ENCODE results near the gene DGUOK. TPM values are rescaled to one million over a fixed set of nuclear protein-coding genes. Genes with fewer than 3 reads are reported as not detected.

DGUOK gene
- polyA plus RNA-seq, 1 donor (not counting 4 experiments of a cell fraction or from before 2014, with no cell fraction given), result 102 TPM

GRCh38 chr2:73928963-73929347, 2.3 kb downstream of the DGUOK start:
- FAIRE-seq (no peak), DNase-seq (ENCODE audit: low read depth, low spot score) (no peak)
- H3K9me1 ChIP-seq (ENCODE audit: control insufficient read depth, extremely low read depth, insufficient read depth, low read length), result peaks cover 7% of the 10 kb centered on the region
- H2AFZ ChIP-seq (ENCODE audit: control insufficient read depth, low read length), result no peak overlapping the region
- H3K27ac ChIP-seq (ENCODE audit: control insufficient read depth, insufficient read depth, low read length), result no peak overlapping the region
- H3K9ac ChIP-seq (ENCODE audit: control insufficient read depth, extremely low read depth, insufficient read depth, low read length), result no peak overlapping the region
- peaks cover 63% of the 10 kb centered on the region for H3K4me1 ChIP-seq (ENCODE audit: control insufficient read depth, extremely low read depth, insufficient read depth, low read length)
- H3K4me2 ChIP-seq (ENCODE audit: control insufficient read depth, extremely low read depth, insufficient read depth, low read depth, low read length), result peak overlapping the region; percentile 87
- H3K79me2 ChIP-seq (ENCODE audit: control insufficient read depth, insufficient read depth, low read length), result peaks cover 65% of the 10 kb centered on the region
- TF ChIP-seq CTCF (optimal IDR thresholded peaks at IDR 0.05 in 1 of 3, IDR thresholded peaks at IDR 0.05 in 1 of 3, conservative IDR thresholded peaks at IDR 0.05 in 1 of 3; ENCODE audit: extremely low read depth in 1 of 3, insufficient read depth in 2 of 3, low read length in 3 of 3), result no peak
- no peak for TF ChIP-seq EZH2 (IDR thresholded peaks at IDR 0.05; ENCODE audit: low read length)
- peaks cover 0 to 3% of the 10 kb centered on the region in 2 experiments for H3K36me3 ChIP-seq (ENCODE audit: control insufficient read depth in 2 of 2, extremely low read depth in 1 of 2, insufficient read depth in 2 of 2, low read length in 2 of 2)
- no peaks in the 10 kb centered on the region for H3K9me3 ChIP-seq (ENCODE audit: control insufficient read depth, low read depth, low read length)
- peaks cover 4% of the 10 kb centered on the region for H4K20me1 ChIP-seq (ENCODE audit: control insufficient read depth, extremely low read depth, insufficient read depth, low read length)
- dilution Hi-C loops (cut with MboI; ENCODE audit: extremely low pct_ligation_motif_present, low sequenced_read_pairs), result no loop called here
- no peak overlapping the region for H3K4me3 ChIP-seq (ENCODE audit: control insufficient read depth in 2 of 3, extremely low read depth in 1 of 3, insufficient read depth in 2 of 3, low read depth in 1 of 3, low read length in 3 of 3)
- H3K27me3 ChIP-seq (ENCODE audit: control insufficient read depth, extremely low read depth, insufficient read depth, low read length), result no peaks in the 10 kb centered on the region

GRCh38 chr2:73930386-73930785, 3.7 kb downstream of the DGUOK start:
- H3K27ac ChIP-seq (ENCODE audit: control insufficient read depth, insufficient read depth, low read length), result no peak overlapping the region
- peak overlapping the region; percentile 22 for H3K4me2 ChIP-seq (ENCODE audit: control insufficient read depth, extremely low read depth, insufficient read depth, low read depth, low read length)

More at GRCh38 chr2:73930386-73930785, 3.7 kb downstream of the DGUOK start:
- Histone ChIP-seq H3K4me3 (ENCODE audit: control insufficient read depth in 2 of 3, extremely low read depth in 1 of 3, insufficient read depth in 2 of 3, low read depth in 1 of 3, low read length in 3 of 3) (no peak overlapping the region), H3K9me3 (ENCODE audit: control insufficient read depth, low read depth, low read length) (no peaks in the 10 kb centered on the region), H4K20me1 (ENCODE audit: control insufficient read depth, extremely low read depth, insufficient read depth, low read length) (peaks cover 4% of the 10 kb centered on the region), H3K79me2 (ENCODE audit: control insufficient read depth, insufficient read depth, low read length) (peaks cover 79% of the 10 kb centered on the region), H3K9ac (ENCODE audit: control insufficient read depth, extremely low read depth, insufficient read depth, low read length) (no peak overlapping the region), H3K27me3 (ENCODE audit: control insufficient read depth, extremely low read depth, insufficient read depth, low read length) (no peaks in the 10 kb centered on the region), H2AFZ (ENCODE audit: control insufficient read depth, low read length) (no peak overlapping the region), H3K4me1 (ENCODE audit: control insufficient read depth, extremely low read depth, insufficient read depth, low read length) (peaks cover 65% of the 10 kb centered on the region), H3K36me3 (ENCODE audit: control insufficient read depth in 2 of 2, extremely low read depth in 1 of 2, insufficient read depth in 2 of 2, low read length in 2 of 2) (peaks cover 1 to 3% of the 10 kb centered on the region in 2 experiments), H3K9me1 (ENCODE audit: control insufficient read depth, extremely low read depth, insufficient read depth, low read length) (peaks cover 7% of the 10 kb centered on the region)
- no peak for DNase-seq (ENCODE audit: low read depth, low spot score)
- FAIRE-seq, result no peak
- dilution Hi-C loops (cut with MboI; ENCODE audit: extremely low pct_ligation_motif_present, low sequenced_read_pairs), result no loop called here
- TF ChIP-seq CTCF (optimal IDR thresholded peaks at IDR 0.05 in 1 of 3, IDR thresholded peaks at IDR 0.05 in 1 of 3, conservative IDR thresholded peaks at IDR 0.05 in 1 of 3; ENCODE audit: extremely low read depth in 1 of 3, insufficient read depth in 2 of 3, low read length in 3 of 3), result no peak
- TF ChIP-seq EZH2 (IDR thresholded peaks at IDR 0.05; ENCODE audit: low read length), result no peak
